EH (cell line): Measurements from ENCODE around the gene LHFPL3.
"Not testable (repeated sequence)": the region's sequence is repeated elsewhere in the genome, so short reads cannot be mapped to it uniquely, and the experiment has no call there.

Source experiments
- DNase-seq: peaks from one replicate; pipeline ENCODE4 v3.0.0-alpha.2; 2015; ENCODE audit warnings: low read depth

The LHFPL3 gene

DNA sequence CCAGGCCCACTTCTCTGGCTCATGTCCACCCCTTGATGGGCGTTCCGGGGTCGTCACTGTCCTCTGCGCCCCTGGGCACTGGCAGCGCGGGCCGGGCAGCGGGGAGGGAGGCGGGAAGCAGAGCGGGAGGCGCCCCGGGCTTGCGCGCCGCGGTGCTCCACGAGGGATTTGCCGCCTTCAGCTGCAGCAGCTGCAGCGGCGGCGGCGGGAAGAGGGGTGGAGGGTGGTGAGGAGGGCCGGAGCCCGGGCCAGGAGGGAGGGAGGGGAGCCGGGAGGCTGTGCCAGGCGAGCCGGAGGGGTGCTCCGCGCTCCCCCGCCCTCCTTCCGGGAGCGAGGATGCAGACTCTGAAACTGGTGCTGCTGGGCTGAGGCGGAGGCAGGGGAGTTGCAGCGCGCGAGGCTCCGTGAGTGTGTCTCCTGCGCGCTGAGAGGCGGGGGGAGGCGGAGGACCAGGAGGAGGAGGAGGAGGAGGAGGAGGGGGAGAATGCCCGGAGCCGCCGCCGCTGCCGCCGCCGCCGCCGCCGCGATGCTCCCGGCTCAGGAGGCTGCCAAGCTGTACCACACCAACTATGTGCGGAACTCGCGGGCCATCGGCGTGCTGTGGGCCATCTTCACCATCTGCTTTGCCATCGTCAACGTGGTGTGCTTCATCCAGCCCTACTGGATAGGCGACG, at the start of gene LHFPL3:
Gene LHFPL3, plus strand, starts transcription at position 308 of the 674 bp plus-strand sequence.
- DNase-seq, result peak; percentile 1

DNA sequence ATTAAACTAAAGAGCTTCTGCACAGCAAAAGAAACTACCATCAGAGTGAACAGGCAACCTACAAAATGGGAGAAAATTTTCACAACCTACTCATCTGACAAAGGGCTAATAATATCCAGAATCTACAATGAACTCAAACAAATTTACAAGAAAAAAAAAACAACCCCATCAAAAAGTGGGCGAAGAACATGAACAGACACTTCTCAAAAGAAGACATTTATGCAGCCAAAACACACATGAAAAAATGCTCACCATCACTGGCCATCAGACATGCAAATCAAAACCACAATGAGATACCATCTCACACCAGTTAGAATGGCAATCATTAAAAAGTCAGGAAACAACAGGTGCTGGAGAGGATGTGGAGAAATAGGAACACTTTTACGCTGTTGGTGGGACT, 46.7 kb upstream of the LHFPL3 start:
- DNase-seq, result not testable (repeated sequence)

DNA sequence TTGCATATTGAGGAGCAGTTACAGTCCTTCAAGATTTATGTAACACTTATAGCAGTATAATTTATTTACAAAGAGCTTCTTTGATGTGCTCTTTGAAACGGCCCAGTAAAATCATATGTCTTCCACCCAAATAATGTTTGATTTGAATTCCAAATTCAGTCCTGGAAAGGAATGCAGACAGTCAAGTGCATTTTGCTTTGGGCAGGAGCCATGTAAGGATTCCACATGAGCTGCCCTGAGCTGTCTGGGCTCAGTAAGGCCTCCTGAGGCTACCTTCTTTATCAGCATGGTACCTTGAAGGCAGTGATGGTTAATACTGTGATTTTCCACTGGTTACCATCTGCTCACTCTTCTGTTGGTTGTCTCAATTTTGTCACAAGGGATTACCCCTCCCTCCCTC, 41.6 kb upstream of the LHFPL3 start:
- DNase-seq, result no peak

DNA sequence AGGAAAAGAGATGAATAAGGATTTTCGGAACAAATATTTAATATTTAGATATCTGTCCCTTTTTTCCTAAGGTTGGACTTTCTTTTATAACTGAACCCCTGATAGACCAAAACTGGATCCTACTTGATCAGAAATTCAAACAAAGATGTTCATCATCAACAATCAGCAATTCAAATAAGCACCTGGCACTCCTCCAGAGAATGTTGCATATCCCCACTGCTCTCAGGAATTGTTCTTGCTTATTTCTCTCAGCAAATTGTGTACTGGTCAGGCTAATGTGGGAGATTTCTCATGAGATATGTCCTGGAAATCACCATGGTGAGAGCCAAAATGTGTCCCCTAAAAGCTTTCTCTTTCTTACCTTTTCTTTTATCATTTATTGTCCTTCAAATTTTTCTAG, 40.3 kb upstream of the LHFPL3 start:
- DNase-seq, result no peak

DNA sequence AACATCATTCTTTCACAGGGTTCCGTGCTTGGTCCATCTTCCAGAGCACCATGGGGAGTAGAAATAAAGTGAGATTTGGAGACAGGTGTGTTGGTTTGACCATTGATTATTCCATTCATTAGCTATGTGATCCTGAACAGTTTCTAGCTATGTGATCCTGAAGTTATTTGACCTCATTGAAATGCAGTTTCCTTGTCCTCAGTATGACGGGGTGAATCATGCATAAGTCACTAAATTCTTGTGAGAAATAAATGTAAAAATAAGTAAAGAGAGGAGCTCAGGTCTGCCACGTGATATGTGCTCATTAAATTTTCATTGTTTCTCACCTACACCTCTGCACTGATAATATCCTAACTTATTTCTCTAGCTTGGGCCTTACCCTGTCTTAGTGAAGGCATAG, 34.1 kb upstream of the LHFPL3 start:
- no peak for DNase-seq

DNA sequence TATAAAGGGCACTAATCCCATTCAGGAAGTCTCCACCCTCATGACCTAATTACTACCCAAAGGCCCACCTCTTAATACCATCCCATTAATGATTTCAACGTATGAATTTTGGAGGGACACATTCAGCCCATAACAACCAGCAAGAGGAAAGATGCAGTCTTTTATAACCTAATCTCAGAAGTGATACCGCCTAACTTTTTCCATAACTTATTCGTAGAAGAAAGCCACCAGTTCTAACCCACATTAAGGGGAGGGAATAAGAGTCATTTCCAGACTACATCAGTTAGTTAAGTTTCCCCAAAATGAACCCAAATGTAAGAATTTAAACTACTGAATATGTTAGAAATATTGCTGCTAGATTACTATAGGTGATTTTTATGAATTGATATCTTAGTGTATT, 32.1 kb upstream of the LHFPL3 start:
- no peak for DNase-seq

DNA sequence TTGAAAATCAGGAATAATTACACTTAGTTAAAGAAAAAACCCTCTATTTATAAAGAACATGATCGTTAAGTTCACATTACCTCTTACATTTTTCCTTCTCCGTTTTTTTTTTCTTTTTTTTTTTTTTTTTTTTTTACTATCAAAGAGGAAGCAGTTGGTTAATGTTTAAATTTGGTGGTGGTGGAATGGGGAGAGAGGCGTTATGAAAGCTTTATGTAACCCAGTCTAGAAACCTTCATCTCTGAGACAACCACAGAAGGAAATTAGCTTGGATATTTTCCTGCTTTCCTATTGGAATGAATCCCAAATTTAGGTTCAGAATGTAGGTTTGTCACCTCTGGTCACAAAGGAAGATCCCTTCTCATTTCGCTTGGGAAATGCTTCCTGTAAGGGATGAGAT, 31.5 kb upstream of the LHFPL3 start:
- no peak for DNase-seq

DNA sequence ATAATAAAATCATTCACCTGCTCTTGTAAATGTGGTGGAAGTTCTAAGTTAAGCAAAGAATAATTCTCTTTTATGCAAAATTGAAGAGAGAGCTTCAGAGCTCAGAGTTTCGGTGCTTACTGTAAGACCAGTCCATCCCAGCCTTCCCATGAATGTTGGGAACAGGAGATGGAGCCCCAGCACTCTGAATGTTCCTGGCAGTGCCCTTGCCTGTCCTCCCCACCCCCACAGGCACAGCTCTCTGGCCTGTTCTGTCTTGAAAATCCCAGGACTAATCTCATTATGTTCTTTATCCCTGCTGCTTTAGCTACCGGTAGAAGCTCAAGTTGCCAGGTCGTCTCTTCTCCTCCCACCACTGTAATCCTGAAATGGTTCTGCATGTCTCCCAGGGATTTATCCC, 29.1 kb upstream of the LHFPL3 start:
- no peak for DNase-seq

DNA sequence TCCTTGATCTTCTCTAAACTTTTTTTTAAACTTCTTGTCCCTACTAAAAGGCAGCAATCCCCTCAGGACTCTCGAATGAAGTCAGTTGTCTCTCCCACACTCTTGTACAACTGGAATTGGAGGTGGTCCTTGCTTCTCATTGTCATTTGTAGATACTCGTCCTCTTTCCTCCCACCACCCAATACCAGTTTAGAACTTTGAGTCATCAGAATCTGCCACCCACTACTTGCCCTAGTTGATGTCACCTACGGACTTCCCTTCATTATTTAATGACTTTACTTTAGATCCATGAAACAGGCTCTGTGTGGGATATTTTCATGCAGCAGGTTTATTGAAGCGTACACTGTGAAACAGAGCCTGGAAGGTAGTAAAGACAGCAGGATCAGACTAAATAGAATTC, 28.6 kb upstream of the LHFPL3 start:
- DNase-seq, result no peak

DNA sequence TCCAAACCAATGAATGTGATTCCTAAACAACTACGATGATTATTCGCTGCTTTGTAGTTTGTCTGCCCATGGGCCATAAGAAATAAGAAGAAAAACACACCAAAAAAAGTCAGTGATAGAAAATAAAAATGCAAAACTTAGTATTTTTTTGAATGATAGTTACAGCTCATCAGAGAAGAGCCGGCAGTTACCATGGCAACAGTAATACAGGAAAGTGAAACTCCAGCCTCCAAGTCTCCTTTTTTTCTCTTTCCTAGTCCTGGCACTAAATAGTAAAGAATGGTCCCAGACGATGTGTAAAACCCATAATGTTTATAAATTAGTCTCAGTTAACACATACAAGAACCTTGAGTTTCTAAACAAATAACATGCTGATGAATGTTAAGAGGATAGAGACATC, 21.6 kb upstream of the LHFPL3 start:
- DNase-seq, result no peak

DNA sequence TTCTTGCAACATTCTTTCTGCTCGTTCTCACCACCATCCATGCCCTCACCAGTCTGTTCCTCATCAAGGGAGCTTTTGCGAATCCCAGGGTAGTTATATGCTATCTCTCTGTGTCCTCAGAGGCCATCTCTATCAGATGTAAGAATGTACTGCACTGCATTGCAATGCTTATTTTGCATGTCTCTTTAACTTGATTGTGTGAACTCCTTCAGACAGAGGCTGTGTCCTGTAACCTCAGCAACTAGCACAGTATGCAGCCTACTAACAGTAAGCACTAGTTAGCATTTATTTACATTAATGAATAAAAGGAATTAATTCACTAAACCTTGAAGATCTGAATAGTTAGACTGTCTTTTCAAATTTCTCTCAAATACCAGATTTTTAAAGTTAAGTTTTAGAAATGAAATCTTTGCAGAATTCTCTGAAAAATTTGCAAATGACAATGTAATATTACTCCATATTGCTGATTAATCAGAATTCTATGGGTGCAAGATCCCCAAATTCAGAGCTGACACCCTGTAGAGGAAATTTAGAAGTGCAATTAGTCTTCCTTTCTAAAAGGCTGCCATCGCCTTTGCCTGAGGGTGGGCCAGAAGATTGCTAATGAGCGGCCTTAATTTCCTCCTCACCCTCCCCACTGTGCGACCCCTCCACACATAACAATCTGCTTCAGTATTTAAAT, 10.3 kb upstream of the LHFPL3 start:
- no peak for DNase-seq

DNA sequence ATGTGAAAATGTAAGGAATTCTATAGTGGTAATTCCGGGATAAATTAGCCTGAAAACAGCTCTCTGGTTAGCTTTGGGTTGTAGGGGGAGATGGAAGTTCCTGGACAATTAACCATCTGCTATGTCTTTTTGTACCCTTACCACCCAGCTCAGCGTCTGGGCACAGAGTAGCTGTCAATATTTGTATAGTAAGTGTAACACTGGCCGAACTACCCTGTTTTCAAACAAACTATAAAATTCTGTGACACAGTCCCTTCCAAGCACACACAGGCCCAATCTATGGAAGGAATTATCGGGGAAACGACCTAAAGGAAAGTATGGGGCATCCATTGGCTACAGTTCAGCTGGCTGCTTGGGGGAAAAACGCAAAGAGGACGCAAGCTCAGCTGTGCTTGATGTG, 869 bp upstream of the LHFPL3 start:
- no peak for DNase-seq

DNA sequence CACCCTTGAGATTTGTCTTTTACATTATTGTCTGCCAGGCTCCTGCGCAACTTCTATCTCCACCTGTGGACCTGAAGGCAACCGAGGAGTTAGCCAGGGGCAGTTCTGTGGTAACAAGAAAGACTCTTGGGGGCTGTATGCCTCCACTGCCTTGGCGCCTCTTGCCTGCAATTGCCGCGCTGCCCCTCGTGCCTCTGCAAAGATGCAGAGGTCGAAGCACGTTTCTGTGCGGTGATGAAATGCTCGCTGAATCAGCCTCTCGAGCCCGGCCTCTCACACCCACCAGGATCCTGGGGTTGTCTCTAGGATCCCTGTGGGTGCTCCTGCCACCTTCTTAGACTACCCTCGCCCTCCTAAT, 486 bp upstream of the LHFPL3 start:
- no peak for DNase-seq

DNA sequence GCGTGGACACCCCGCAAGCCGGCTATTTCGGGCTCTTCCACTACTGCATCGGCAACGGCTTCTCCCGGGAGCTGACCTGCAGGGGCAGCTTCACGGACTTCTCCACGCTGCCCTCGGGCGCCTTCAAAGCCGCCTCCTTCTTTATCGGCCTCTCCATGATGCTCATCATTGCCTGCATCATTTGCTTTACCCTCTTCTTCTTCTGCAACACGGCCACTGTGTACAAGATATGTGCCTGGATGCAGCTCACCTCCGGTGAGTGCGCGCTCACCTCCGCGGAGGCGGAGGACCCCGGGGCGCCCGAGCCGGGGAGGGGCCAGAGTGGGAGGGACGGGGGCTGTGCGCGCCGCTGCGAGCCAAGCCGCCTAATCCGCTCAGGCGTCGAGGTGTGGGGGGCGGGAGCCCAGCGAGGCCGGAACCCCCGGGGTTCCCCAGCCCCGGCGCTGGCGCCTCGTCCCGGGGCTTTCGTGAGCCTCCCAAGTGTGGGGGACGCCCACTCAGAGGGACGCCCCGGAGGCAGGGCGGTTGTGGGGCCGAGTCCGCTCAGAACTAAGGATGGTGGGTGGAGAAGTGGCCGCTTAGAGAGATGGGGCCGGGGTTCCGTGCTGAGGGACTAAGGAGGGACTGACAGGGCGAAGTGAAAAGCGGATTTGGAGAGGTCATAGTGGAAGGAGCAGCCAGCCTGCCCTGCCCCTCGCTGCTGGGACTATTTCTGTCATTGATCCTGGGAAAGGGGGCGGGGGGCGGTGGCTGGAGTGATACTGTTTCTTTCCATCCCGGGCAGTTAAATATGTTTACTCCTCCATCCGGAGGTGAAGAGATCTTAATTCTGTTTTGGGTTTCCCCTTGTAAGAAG, 795 bp downstream of the LHFPL3 start:
- DNase-seq, result no peak

DNA sequence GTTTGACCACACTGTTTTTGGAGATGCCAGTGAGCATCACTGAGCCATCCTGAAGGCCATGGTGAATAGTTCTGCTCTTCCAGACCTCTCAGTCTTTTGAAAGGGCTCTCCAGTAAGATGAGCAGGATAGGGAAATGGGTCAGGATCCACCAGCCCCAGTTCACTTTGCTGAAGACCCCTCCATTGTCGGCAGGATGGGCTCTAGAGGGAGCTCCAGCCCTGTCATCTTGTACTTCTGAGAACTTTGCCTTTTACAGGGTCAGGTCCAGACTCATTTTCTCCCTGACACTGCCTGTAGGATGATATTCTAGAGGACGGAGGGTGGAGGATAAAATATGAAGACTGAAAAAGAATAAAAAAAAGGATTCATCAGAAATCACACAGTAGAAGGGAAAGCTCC, 13.1 kb downstream of the LHFPL3 start:
- DNase-seq, result no peak

DNA sequence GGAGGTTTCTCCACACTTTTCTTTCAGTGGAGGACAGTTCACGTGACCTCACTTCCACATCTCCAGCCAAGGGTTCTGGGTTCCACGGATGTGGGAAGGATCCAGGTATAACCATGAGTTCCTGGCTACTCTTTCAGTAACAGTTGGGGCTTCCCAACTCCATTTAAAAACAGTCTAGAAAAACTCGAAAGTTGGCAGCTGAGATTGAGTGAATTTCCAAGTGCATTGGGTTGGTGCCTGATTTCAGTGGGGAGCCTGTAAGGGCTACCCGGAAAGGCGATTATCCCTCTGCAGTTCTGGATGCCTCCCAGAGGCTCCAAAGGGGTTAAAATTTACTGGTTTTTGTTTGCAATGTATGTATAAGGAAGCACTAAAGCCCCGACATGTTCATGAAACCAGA, 24.3 kb downstream of the LHFPL3 start:
- DNase-seq, result no peak

DNA sequence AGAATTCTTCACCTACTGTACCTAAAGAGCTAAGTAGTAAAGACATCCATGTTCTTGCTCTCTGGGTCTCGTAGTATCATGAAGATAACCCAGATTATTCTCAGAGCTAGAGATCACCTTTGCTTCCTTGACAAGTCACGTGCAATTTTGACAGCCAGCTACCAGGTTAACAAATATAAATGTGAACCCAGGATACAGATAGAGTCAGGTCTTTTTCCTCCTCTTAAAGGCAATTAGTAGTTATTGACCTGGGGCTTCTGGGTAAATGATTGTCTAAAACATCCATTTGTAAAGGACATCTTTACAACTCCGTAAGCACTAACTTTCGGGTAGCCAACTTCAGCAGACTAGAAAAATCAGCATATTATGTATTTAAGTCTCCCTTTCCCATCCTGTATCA, 28.8 kb downstream of the LHFPL3 start:
- DNase-seq, result no peak

DNA sequence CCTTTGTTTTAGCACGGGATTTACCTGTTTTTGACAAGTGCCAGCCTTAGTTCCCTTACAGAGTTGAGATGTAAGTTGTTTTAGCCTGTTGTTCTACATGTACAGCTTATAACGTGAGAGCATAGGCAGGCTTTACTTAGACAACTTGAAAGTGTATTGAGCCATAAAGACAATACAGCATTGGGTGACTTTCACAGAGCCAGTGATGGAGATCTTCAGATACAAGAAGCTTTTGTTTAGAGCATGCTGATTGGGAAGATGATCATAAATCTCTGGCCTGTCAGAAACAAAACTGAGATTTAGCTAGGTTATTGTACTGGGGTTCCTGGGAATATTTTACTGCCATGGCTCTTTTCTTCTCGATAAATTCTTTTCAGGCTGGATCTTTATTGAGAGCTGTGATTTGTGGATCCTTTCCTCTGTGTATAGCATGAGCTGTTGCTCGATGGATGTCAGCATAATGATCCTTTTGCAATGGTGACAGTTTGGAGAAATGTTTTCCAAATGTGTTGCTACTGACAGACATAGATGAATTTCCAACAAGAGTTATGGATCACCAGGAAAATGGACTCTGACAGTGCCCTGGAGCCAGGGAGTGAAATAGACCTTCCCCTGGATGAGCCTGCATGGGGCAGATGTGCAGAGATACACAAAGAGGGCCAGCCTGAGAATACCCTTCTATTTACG, 30.2 kb downstream of the LHFPL3 start:
- no peak for DNase-seq

DNA sequence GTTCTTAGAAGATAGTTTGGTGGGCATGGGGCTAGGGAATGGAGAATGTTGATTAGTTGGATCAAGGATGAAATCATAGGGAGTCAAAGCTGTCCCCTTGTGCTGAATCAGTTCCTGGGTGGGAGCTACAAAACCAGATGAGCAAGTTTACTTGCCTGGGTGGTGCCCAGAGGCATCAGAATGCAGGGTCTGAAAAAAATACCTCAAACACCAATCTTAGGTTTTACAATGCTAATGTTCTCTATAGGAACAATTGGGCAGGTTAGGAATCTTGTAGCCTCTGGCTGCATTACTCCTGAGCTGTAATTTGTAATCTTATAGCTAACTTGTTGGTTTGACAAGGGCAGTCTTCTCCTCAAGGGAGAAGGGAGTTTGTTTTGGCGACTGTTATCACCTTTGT, 34.4 kb downstream of the LHFPL3 start:
- DNase-seq, result no peak

DNA sequence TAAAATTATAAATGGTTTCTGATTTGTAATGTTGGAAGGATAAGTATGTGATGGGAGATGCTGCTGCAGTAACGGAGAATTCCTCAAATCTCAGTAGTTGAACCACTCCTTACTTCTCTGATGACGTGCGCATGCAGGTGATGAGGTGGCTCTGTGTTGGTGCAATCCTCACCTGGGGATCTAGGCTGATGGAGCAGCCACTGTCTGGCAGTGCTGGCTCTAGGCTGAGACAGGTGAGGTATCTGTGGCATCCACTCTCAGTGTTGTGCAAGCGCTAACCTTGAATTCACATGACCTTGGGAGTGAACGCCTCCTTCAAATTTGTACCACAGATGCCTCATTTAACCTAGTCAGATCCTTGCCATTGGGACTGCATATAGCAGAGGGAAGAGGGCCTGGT, 35.0 kb downstream of the LHFPL3 start:
- no peak for DNase-seq

DNA sequence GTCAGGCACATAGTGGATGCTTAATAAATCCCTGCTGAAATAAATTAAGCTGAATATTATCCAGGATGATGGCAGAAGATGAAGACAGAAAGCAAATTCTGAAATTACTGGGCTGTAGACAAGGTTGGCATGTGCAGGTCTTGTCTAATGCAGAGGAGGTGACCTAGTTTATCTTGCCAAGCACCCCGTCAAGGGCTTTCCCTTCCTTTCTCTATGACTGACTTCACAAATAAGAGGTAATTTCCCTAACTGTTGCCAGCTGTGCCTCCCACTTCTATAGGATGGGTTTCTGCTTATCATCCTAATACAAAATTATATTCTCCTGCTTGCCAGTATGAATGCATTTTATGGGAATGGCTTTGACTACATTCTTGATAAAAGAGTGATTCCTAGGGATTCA, 38.0 kb downstream of the LHFPL3 start:
- no peak for DNase-seq

DNA sequence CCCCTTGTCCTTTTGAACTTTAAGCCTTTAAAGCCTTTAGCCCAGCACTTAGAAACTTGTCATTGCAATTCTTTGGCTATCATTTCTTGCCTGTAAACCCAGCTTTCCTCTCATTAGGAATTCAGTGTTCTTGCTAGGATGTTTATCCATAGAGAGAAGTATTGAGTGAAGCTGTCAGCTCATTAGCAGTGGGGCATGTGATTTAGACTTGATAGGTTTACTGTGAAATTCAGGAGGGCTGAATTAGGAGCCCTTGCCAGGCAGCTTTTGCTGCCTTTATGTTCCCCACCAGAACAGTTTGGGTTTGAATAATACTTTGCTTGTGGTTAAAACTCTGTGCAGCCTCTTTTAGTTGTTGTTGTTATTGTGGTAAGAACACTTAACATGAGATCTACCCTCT, 39.5 kb downstream of the LHFPL3 start:
- no peak for DNase-seq
